Hematopoietic multipotent progenitor cell treated with erythropoietin and hydrocortisone succinate and interleukin-3 and kit ligand, for 17 days (in vitro differentiated cells): ENCODE results near the gene SPATA3.
A peak's percentile ranks its signal among the peaks of the same experiment; 100 is the strongest.

Experiments
- DNase-seq: peaks from one replicate; pipeline ENCODE4 v3.0.0-alpha.2; 2015; ENCODE audit warnings: low spot score

SPATA3 gene

GRCh38 chr2:231050018-231050901 is 54.3 kb downstream of the SPATA3 start:
- DNase-seq = no peak

GRCh38 chr2:231051116-231051515 is 55.2 kb downstream of the SPATA3 start:
- no peak for DNase-seq

GRCh38 chr2:231052494-231053451 is 56.9 kb downstream of the SPATA3 start:
- peak; percentile 79 for DNase-seq

- no peak for DNase-seq
Measured at GRCh38 chr2:231053846-231054245, 57.9 kb downstream of the SPATA3 start.

- peak; percentile 97 for DNase-seq
Measured at GRCh38 chr2:231056453-231057416, 60.8 kb downstream of the SPATA3 start, which contains the start of gene PSMD1. Gene PSMD1 (plus strand): TSS chr2:231056867. CDS start chr2:231057026, 159 bp downstream.

GRCh38 chr2:231057590-231057989 is 61.7 kb downstream of the SPATA3 start:
- DNase-seq = peak; percentile 47
